Hepatocyte (in vitro differentiated cells): ENCODE data around the gene ASPM. TPM values are rescaled to one million over a fixed set of nuclear protein-coding genes. Genes with fewer than 3 reads are reported as not detected.
"Not testable (repeated sequence)": the region's sequence is repeated elsewhere in the genome, so short reads cannot be mapped to it uniquely, and the experiment has no call there.

Source experiments
- DNase-seq: peaks from one replicate; pipeline ENCODE4 v3.0.0-alpha.2; 2016; ENCODE audit warnings: low spot score
- H2AFZ ChIP-seq: fragments of 200-600 bp; sonication (generic); 2 replicates; pipeline ENCODE4 v1.6.0; 2016; ENCODE audit warnings: antibody characterized with exemption, mild to moderate bottlenecking
- H3K27ac ChIP-seq: fragments of 200-600 bp; sonication (generic); 2 replicates; pipeline ENCODE4 v1.5.1; 2016; ENCODE audit warnings: mild to moderate bottlenecking
- H3K27me3 ChIP-seq: fragments of 200-600 bp; sonication (generic); 2 replicates; pipeline ENCODE4 v1.6.1; 2016
- H3K36me3 ChIP-seq: fragments of 200-600 bp; sonication (generic); replicated peaks from 2 replicates; pipeline ENCODE4 v1.5.1; 2016; ENCODE audit warnings: low read depth; ENCODE audit not compliant: insufficient read depth
- H3K4me1 ChIP-seq: fragments of 200-600 bp; sonication (generic); 2 replicates; pipeline ENCODE4 v1.5.1; 2016; ENCODE audit warnings: mild to moderate bottlenecking, moderate library complexity; ENCODE audit not compliant: insufficient read depth
- H3K4me2 ChIP-seq: fragments of 200-600 bp; sonication (generic); 2 replicates; pipeline ENCODE4 v1.6.0; 2016
- H3K4me3 ChIP-seq: fragments of 200-600 bp; sonication (generic); 2 replicates; pipeline ENCODE4 v1.5.1; 2016; ENCODE audit warnings: mild to moderate bottlenecking
- H3K79me2 ChIP-seq: fragments of 200-600 bp; sonication (generic); 2 replicates; pipeline ENCODE4 v1.6.0; 2017; ENCODE audit warnings: mild to moderate bottlenecking
- H3K9me2 ChIP-seq: fragments of 200-600 bp; sonication (generic); replicated peaks from 2 replicates; pipeline ENCODE4 v1.6.0; 2017; ENCODE audit warnings: mild to moderate bottlenecking; ENCODE audit not compliant: insufficient read depth
- H3K9me3 ChIP-seq: fragments of 200-600 bp; sonication (generic); 2 replicates; pipeline ENCODE4 v1.5.1; 2016; ENCODE audit warnings: low read depth, mild to moderate bottlenecking
- H4K20me1 ChIP-seq: fragments of 200-600 bp; sonication (generic); 2 replicates; pipeline ENCODE4 v1.6.0; 2016; ENCODE audit warnings: mild to moderate bottlenecking; ENCODE audit not compliant: insufficient read depth, poor library complexity, severe bottlenecking
- CTCF ChIP-seq: fragments of 200-600 bp; sonication (generic); IDR thresholded peaks from 2 replicates; pipeline ENCODE4 v1.5.1; 2016; ENCODE audit warnings: antibody characterized with exemption, mild to moderate bottlenecking; ENCODE audit not compliant: poor library complexity
- EZH2 ChIP-seq: fragments of 200-600 bp; sonication (generic); IDR thresholded peaks from 2 replicates; pipeline ENCODE4 v1.6.1; 2016; ENCODE audit warnings: antibody characterized with exemption, mild to moderate bottlenecking, borderline replicate concordance
- EZH2phosphoT487 ChIP-seq: fragments of 200-600 bp; sonication (generic); IDR thresholded peaks from one replicate; pipeline ENCODE4 v1.6.1; 2018; ENCODE audit warnings: antibody characterized with exemption, mild to moderate bottlenecking, low read depth, moderate library complexity; ENCODE audit not compliant: unreplicated experiment, severe bottlenecking
- WGBS: methylation state at CpG from one replicate; pipeline ENCODE4 v1.1.6; 2016; ENCODE audit warnings: low lambda C conversion rate; ENCODE audit errors: missing lambda C conversion rate; 5-methylcytosine and 5-hydroxymethylcytosine counted together
- polyA plus RNA-seq: library from polyadenylated mRNA; unstranded; fragments of >200 nt; fragmentation: Nextera tagmentation; extraction: Ambion mirVana; gene quantifications from 2 replicates; pipeline ENCODE4 v1.2.1, GENCODE V29; 2016
- total RNA-seq: library from RNA; depleted of rRNA; stranded (reverse); fragments of >200 nt; gene quantifications from 2 replicates; pipeline ENCODE4 v1.2.3, GENCODE V29; 2014

Gene ASPM
- total and polyA plus RNA-seq, 2 experiments from 2014 or later: 3.2 to 7.6 TPM

DNA sequence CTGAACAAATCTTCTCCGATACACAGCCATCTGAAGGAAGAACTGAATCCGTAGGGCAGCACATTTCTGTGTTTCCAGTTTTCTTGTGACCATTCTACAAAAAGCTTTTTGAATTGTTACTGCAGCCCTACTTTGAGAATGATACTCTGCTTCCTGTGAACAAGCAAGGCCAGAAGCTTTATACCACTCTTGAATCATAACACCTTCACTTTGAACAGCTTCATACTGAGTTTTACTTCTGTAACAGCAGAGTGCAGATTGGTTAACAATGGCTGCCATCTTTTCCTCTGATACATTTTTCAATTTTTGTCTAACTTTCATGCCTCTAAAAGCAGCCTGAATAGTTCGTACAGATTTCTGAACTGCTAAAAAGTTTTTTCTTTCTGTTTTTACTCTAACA, 45.8 kb downstream of the ASPM start:
- Histone ChIP-seq H3K79me2 (no peaks in the 10 kb centered on the region), H3K4me3 (no peak overlapping the region), H4K20me1 (no peaks in the 10 kb centered on the region), H3K9me3 (no peaks in the 10 kb centered on the region), H3K27me3 (no peaks in the 10 kb centered on the region), H3K4me2 (no peak overlapping the region), H3K36me3 (no peaks in the 10 kb centered on the region), H3K4me1 (no peaks in the 10 kb centered on the region), H3K27ac (no peak overlapping the region), H3K9me2 (no peaks in the 10 kb centered on the region), H2AFZ (peak overlapping the region; percentile 28)
- TF ChIP-seq EZH2 (no peak), EZH2phosphoT487 (no peak), CTCF (no peak)
- no peak for DNase-seq
- 99% methylated on average over 3 of the region's 3 CpGs for WGBS

DNA sequence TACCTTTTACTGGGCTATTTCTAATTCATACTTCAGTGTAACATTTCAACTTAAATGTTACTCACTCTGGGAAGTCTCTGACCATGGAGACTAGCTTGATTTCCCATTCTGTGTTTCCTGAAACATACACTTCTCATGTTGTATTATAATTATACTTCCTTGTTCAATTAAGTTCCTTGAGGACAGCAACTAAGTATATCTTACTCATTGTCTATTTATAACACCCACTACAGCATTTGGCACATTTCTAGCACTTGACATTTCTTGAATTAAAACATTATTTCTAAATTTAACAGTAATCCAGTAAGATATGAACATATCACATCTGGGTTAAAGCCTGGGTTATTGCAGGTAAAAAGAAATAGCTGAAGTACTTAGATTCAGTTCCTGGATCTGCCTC, 47.0 kb downstream of the ASPM start:
- DNase-seq: no peak
- H3K36me3 ChIP-seq: no peaks in the 10 kb centered on the region
- H3K9me2 ChIP-seq: no peaks in the 10 kb centered on the region
- no peaks in the 10 kb centered on the region for H4K20me1 ChIP-seq
- no peak overlapping the region for H3K27ac ChIP-seq
- no peak overlapping the region for H3K4me2 ChIP-seq
- H3K79me2 ChIP-seq: no peaks in the 10 kb centered on the region
- no peaks in the 10 kb centered on the region for H3K9me3 ChIP-seq
- no peak overlapping the region for H2AFZ ChIP-seq
- H3K27me3 ChIP-seq: no peaks in the 10 kb centered on the region
- no peaks in the 10 kb centered on the region for H3K4me1 ChIP-seq
- no peak overlapping the region for H3K4me3 ChIP-seq
- TF ChIP-seq CTCF (no peak), EZH2phosphoT487 (no peak), EZH2 (no peak)

GRCh38 chr1:197096971-197097370, 49.5 kb downstream of the ASPM start:
- H3K27ac ChIP-seq, H2AFZ ChIP-seq, DNase-seq, H4K20me1 ChIP-seq, H3K9me2 ChIP-seq, H3K79me2 ChIP-seq, H3K4me3 ChIP-seq, H3K4me1 ChIP-seq, H3K9me3 ChIP-seq, H3K36me3 ChIP-seq, H3K27me3 ChIP-seq, H3K4me2 ChIP-seq: not testable (repeated sequence)
- WGBS: 86% methylated on average over 2 of the region's 2 CpGs

DNA sequence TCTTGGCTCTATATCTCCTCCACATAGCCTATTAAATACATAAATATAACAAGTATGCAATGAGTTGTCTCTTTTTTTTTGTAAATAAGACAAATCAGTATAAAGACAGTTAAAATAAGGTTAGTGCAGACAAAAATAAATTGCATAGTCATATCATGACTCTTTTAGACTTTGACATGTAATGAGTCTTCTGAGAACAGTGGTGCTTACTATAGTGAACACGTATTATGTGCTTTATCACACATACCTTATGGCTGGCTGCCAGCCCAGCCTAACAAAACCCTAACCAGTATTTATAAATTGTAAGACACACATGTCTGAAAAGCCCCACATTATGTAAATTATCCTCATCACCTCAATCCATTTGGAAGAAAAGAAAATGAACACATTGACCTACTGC, 50.3 kb downstream of the ASPM start:
- H3K79me2 ChIP-seq: no peaks in the 10 kb centered on the region
- H3K4me1 ChIP-seq: no peaks in the 10 kb centered on the region
- no peaks in the 10 kb centered on the region for H3K27me3 ChIP-seq
- H3K9me2 ChIP-seq: no peaks in the 10 kb centered on the region
- no peaks in the 10 kb centered on the region for H4K20me1 ChIP-seq
- 82% methylated on average over 1 of the region's 1 CpG for WGBS
- no peak overlapping the region for H2AFZ ChIP-seq
- no peak for TF ChIP-seq EZH2phosphoT487
- TF ChIP-seq CTCF: no peak
- no peak for TF ChIP-seq EZH2
- H3K4me3 ChIP-seq: no peak overlapping the region
- H3K4me2 ChIP-seq: no peak overlapping the region
- H3K27ac ChIP-seq: peak overlapping the region; percentile 30
- DNase-seq: peak; percentile 18
- no peaks in the 10 kb centered on the region for H3K36me3 ChIP-seq
- no peaks in the 10 kb centered on the region for H3K9me3 ChIP-seq
